ENCODE results near the gene SLC6A17. TPM values are rescaled to one million over a fixed set of nuclear protein-coding genes. Genes with fewer than 3 reads are reported as not detected.
A peak's percentile ranks its signal among the peaks of the same experiment; 100 is the strongest.

Gene SLC6A17
- total RNA-seq, 1 experiment from 2014 or later: not detected

DNA sequence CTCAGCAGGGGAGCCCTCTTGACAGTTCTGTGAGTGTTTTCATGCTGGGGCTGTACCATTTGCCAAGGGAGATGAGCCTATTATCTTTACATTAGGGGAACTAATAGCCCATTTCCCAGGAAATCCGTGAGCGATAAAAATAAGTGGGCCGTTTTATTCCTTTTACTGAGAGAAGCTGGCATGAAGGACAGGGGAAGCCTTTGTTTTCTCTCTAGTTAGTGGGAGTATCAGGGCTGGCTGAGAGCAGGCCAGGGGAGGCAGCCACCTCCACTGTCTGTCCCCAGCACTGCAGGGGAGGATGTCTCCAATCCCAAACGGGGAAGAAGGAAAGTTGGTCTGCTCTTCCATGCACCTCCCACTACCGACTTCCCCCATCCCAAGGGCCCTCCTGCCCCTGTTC lies 35.5 kb upstream of the SLC6A17 start:
- CTCF ChIA-PET: interaction anchor here (1.7 kb wide), 1 partner anchor 27 kb away, joined by 4 read pairs; no protein-coding TSS in a partner anchor
- intact Hi-C loops (cut with micrococcal nuclease; ENCODE audit: unreplicated experiment): loop anchor here (10.0 kb wide), 1 partner anchor 340 kb away; no protein-coding TSS in a partner anchor
- no peaks in the 10 kb centered on the region for H3K36me3 ChIP-seq (ENCODE audit: insufficient read depth, low read length, poor library complexity, severe bottlenecking)
- H3K9me3 ChIP-seq (ENCODE audit: low read depth, low read length, poor library complexity, severe bottlenecking): no peaks in the 10 kb centered on the region
- no peak overlapping the region for H3K4me3 ChIP-seq (ENCODE audit: low read depth, low read length, poor library complexity, severe bottlenecking)
- BruUV-seq (replicated peaks): no TSS peak
- POLR2A ChIA-PET (ENCODE audit: low non-redundant PET): interaction anchor here (0.6 kb wide), 1 partner anchor 277 kb away, joined by 3 read pairs; no protein-coding TSS in a partner anchor
- no peak for TF ChIP-seq EZH2 (IDR thresholded peaks at IDR 0.05; ENCODE audit: borderline replicate concordance, low read depth, low read length, poor library complexity, severe bottlenecking)
- TF ChIP-seq, protein P1, sequence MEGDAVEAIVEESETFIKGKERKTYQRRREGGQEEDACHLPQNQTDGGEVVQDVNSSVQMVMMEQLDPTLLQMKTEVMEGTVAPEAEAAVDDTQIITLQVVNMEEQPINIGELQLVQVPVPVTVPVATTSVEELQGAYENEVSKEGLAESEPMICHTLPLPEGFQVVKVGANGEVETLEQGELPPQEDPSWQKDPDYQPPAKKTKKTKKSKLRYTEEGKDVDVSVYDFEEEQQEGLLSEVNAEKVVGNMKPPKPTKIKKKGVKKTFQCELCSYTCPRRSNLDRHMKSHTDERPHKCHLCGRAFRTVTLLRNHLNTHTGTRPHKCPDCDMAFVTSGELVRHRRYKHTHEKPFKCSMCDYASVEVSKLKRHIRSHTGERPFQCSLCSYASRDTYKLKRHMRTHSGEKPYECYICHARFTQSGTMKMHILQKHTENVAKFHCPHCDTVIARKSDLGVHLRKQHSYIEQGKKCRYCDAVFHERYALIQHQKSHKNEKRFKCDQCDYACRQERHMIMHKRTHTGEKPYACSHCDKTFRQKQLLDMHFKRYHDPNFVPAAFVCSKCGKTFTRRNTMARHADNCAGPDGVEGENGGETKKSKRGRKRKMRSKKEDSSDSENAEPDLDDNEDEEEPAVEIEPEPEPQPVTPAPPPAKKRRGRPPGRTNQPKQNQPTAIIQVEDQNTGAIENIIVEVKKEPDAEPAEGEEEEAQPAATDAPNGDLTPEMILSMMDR (conservative IDR thresholded peaks at IDR 0.05; ENCODE audit: low read depth, low read length): no peak
- H3K27me3 ChIP-seq (replicated peaks; ENCODE audit: insufficient read depth, low read depth, low read length, poor library complexity): peaks cover 75% of the 10 kb centered on the region
- peak; percentile 92 for DNase-seq (ENCODE audit: low spot score)
- no peaks in the 10 kb centered on the region for H3K4me1 ChIP-seq (ENCODE audit: insufficient read depth, low read length, poor library complexity, severe bottlenecking)
- H3K27ac ChIP-seq (ENCODE audit: low read depth, low read length, poor library complexity, severe bottlenecking): no peak overlapping the region

DNA sequence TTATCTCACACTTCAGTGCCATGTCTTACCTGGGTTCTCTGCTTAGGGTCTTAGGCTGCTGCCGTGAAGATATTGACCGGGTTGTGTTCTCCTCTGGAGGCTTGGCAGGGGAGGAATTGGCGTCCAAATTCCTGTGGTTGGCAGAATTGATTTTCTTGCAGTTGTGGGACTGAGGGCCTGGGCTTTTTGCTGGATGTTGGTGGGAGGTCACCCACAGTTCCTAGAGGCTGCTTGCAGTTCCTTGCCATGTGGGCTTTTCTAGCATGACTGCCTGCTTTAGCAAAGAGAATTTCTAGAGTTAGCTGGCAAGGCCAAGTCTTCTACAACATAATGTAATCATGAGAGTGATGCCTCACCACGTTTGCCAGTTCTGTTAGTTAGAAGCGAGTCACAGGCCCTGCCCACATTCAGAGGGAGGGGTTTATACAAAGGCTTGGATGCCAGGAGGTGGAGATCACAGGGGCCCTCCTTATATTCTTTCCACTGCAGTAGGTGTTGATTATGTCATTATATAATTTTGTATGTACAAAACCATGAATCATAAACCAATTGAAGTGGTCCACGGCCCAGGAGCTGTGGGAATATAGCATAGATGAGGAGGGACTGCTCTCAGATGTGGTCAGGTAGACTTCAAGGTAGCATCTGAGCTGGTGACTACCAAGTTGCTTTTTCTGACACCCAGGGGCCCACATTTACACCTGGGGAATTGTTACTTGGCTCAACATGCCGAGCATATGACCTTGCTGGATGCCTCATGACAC lies 31.5 kb upstream of the SLC6A17 start:
- Histone ChIP-seq H3K36me3 (ENCODE audit: insufficient read depth, low read length, poor library complexity, severe bottlenecking) (no peaks in the 10 kb centered on the region), H3K9me3 (ENCODE audit: low read depth, low read length, poor library complexity, severe bottlenecking) (no peaks in the 10 kb centered on the region), H3K27me3 (replicated peaks; ENCODE audit: insufficient read depth, low read depth, low read length, poor library complexity) (peaks cover 39% of the 10 kb centered on the region), H3K4me3 (ENCODE audit: low read depth, low read length, poor library complexity, severe bottlenecking) (no peak overlapping the region), H3K27ac (ENCODE audit: low read depth, low read length, poor library complexity, severe bottlenecking) (no peak overlapping the region), H3K4me1 (ENCODE audit: insufficient read depth, low read length, poor library complexity, severe bottlenecking) (no peaks in the 10 kb centered on the region)
- BruUV-seq (replicated peaks): no TSS peak
- TF ChIP-seq EZH2 (IDR thresholded peaks at IDR 0.05; ENCODE audit: borderline replicate concordance, low read depth, low read length, poor library complexity, severe bottlenecking): no peak
- TF ChIP-seq, protein P1 (conservative IDR thresholded peaks at IDR 0.05; ENCODE audit: low read depth, low read length): no peak
- ChIA-PET CTCF (no interaction called here), POLR2A (ENCODE audit: low non-redundant PET) (no interaction called here)
- DNase-seq (ENCODE audit: low spot score): no peak
- intact Hi-C loops (cut with micrococcal nuclease; ENCODE audit: unreplicated experiment): loop anchor here (10.0 kb wide), 1 partner anchor 344 kb away; no protein-coding TSS in a partner anchor

DNA sequence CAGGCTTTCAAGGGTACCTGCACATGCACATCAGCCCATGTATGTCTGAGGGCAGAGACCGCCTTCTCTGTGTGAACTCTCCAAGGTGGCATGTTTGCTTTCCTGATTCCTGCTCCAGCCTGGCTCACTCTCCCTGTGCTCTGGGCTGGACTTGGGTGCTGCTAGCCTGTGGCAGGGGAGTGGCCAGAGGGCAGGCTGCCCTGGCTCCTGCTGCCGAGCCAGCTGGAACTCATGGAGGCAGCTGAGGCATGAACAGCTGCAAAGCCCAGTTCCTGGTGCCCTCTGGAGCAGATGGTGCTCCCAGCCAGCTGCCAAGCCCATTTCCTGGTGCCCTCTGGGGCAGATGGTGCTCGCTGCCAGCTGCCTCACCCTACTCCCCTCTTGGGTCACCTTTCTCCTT lies 30.5 kb upstream of the SLC6A17 start:
- Histone ChIP-seq H3K27ac (ENCODE audit: low read depth, low read length, poor library complexity, severe bottlenecking) (no peak overlapping the region), H3K36me3 (ENCODE audit: insufficient read depth, low read length, poor library complexity, severe bottlenecking) (no peaks in the 10 kb centered on the region), H3K4me1 (ENCODE audit: insufficient read depth, low read length, poor library complexity, severe bottlenecking) (no peaks in the 10 kb centered on the region), H3K4me3 (ENCODE audit: low read depth, low read length, poor library complexity, severe bottlenecking) (no peak overlapping the region), H3K27me3 (replicated peaks; ENCODE audit: insufficient read depth, low read depth, low read length, poor library complexity) (peaks cover 28% of the 10 kb centered on the region), H3K9me3 (ENCODE audit: low read depth, low read length, poor library complexity, severe bottlenecking) (no peaks in the 10 kb centered on the region)
- intact Hi-C loops (cut with micrococcal nuclease; ENCODE audit: unreplicated experiment): loop anchor here (10.0 kb wide), 1 partner anchor 345 kb away; no protein-coding TSS in a partner anchor
- no TSS peak for BruUV-seq (replicated peaks)
- TF ChIP-seq, protein P1 (conservative IDR thresholded peaks at IDR 0.05; ENCODE audit: low read depth, low read length): no peak
- no peak for TF ChIP-seq EZH2 (IDR thresholded peaks at IDR 0.05; ENCODE audit: borderline replicate concordance, low read depth, low read length, poor library complexity, severe bottlenecking)
- DNase-seq (ENCODE audit: low spot score): no peak
- ChIA-PET CTCF (no interaction called here), POLR2A (ENCODE audit: low non-redundant PET) (no interaction called here)

Data from A673 (cell line).